ENCODE results near the gene FBXO3.
A peak's percentile ranks its signal among the peaks of the same experiment; 100 is the strongest.

Gene FBXO3

GRCh38 chr11:33701302-33702230 lies 72.8 kb downstream of the FBXO3 start:
- peak; percentile 87 for DNase-seq (ENCODE audit: low read depth)

- DNase-seq (ENCODE audit: low read depth), result peak; percentile 97
Measured at GRCh38 chr11:33700502-33701271, 73.6 kb downstream of the FBXO3 start, which contains the start of gene C11orf91. C11orf91 (minus strand) TSS chr11:33700826; CDS start chr11:33700740, 86 bp downstream.

- peak; percentile 25 for DNase-seq (ENCODE audit: low read depth)
Measured at GRCh38 chr11:33700063-33700501, 74.2 kb downstream of the FBXO3 start.

GRCh38 chr11:33699515-33700062 lies 74.7 kb downstream of the FBXO3 start:
- no peak for DNase-seq (ENCODE audit: low read depth)

GRCh38 chr11:33698921-33699320 lies 75.4 kb downstream of the FBXO3 start:
- DNase-seq (ENCODE audit: low read depth), result no peak

- DNase-seq (ENCODE audit: low read depth), result no peak
Measured at GRCh38 chr11:33697997-33698396, 76.3 kb downstream of the FBXO3 start.

GRCh38 chr11:33696931-33697638 lies 77.2 kb downstream of the FBXO3 start:
- DNase-seq (ENCODE audit: low read depth), result no peak

- DNase-seq (ENCODE audit: low read depth), result no peak
Measured at GRCh38 chr11:33696411-33696810, 77.9 kb downstream of the FBXO3 start.

- DNase-seq (ENCODE audit: low read depth), result no peak
Measured at GRCh38 chr11:33695051-33695566, 79.2 kb downstream of the FBXO3 start.

- DNase-seq (ENCODE audit: low read depth), result no peak
Measured at GRCh38 chr11:33694346-33695050, 79.8 kb downstream of the FBXO3 start.

GRCh38 chr11:33692541-33692940 lies 81.8 kb downstream of the FBXO3 start:
- no peak for DNase-seq (ENCODE audit: low read depth)

GRCh38 chr11:33692013-33692504 lies 82.3 kb downstream of the FBXO3 start:
- DNase-seq (ENCODE audit: low read depth), result peak; percentile 99

- no peak for DNase-seq (ENCODE audit: low read depth)
Measured at GRCh38 chr11:33691066-33691864, 83.1 kb downstream of the FBXO3 start.
